K562 (cell line): Measurements from ENCODE around the gene TPD52L2. TPM values are rescaled to one million over a fixed set of nuclear protein-coding genes. Genes with fewer than 3 reads are reported as not detected.

Experiments used
- ATAC-seq: fragments of 200-7000 bp; cut with Tn5 transposase; 3 replicates; pipeline ENCODE4 v1.9.1; 2020; ENCODE audit warnings: moderate library complexity
- BruUV-seq: library from RNA; stranded (reverse); fragments of 400-500 nt; replicated peaks from 2 replicates; lab custom pipeline; 2021; lab: Mats Ljungman, UMichigan
- CTCF ChIA-PET: fragments of 300-600 bp; formaldehyde crosslinking; extraction: SDS; loops from one replicate; lab custom pipeline; 2021; ENCODE audit warnings: low intra/inter-chr PET ratio; lab: Yijun Ruan, JAX
- POLR2A ChIA-PET: fragments of 300-600, 350-650 bp; sonication (Branson Sonifier 250); formaldehyde crosslinking; extraction: SDS; loops from one replicate; lab custom pipeline; 2021; ENCODE audit warnings: antibody characterized with exemption, inconsistent platforms; lab: Yijun Ruan, JAX
- DNase-seq, 4 experiments: peaks; one replicate each; pipeline versions ENCODE4 v3.0.0 to v3.0.0-alpha.2; 2011 to 2018; ENCODE audit warnings: low spot score in 3 of 4, mixed read lengths in 3 of 4; ENCODE audit errors: extremely low read depth in 1 of 4
- FAIRE-seq: peaks from 2 replicates; lab custom pipeline; 2011; peaks lifted over from hg19 to GRCh38; lab: Jason Lieb, UNC
- H2AFZ ChIP-seq: 2 replicates; pipeline ENCODE4 v1.6.0; 2011; ENCODE audit warnings: low read depth, low read length, control low read depth, inconsistent platforms
- H3K27ac ChIP-seq: fragments of 200-600 bp; 3 replicates; pipeline ENCODE4 v1.8.0; 2011; ENCODE audit warnings: low read depth, mild to moderate bottlenecking, control low read depth, inconsistent platforms, low read length, moderate library complexity, mixed read lengths; ENCODE audit errors: extremely low read depth
- H3K27me3 ChIP-seq, 2 experiments: fragments of 300-600 bp in 1 of 2; 2 replicates in 1 of 2; 3 replicates in 1 of 2; pipeline versions ENCODE4 v1.6.0 to v1.8.0; 2011; ENCODE audit warnings: inconsistent platforms in 2 of 2, low read length in 2 of 2, mild to moderate bottlenecking in 1 of 2, mixed read lengths in 1 of 2, moderate library complexity in 1 of 2; ENCODE audit not compliant: control insufficient read depth in 2 of 2, insufficient read depth in 2 of 2
- H3K36me3 ChIP-seq: fragments of 300-600 bp; 3 replicates; pipeline ENCODE4 v1.8.0; 2011; ENCODE audit warnings: mild to moderate bottlenecking, low read length, inconsistent platforms; ENCODE audit not compliant: control insufficient read depth, insufficient read depth
- H3K4me1 ChIP-seq, 2 experiments: fragments of 200-600 bp in 1 of 2; replicated peaks in 1 of 2; 2 replicates in 1 of 2; 3 replicates in 1 of 2; pipeline versions ENCODE4 v1.5.1 to v1.8.0; 2011; ENCODE audit warnings: inconsistent platforms in 2 of 2, low read length in 2 of 2, mild to moderate bottlenecking in 1 of 2, mixed read lengths in 1 of 2, moderate library complexity in 1 of 2; ENCODE audit not compliant: control insufficient read depth in 2 of 2, insufficient read depth in 2 of 2
- H3K4me2 ChIP-seq: 2 replicates; pipeline ENCODE4 v1.6.1; 2011; ENCODE audit warnings: low read length, control low read depth, inconsistent platforms, mixed read lengths; ENCODE audit not compliant: insufficient read depth
- H3K4me3 ChIP-seq: fragments of 200-600 bp; sonication (generic), shearing (Covaris generic); 2 replicates; pipeline ENCODE4 v1.5.1; 2016; ENCODE audit warnings: control low read depth, inconsistent platforms
- H3K79me2 ChIP-seq: fragments of 200-600 bp; 3 replicates; pipeline ENCODE4 v1.8.0; 2011; ENCODE audit warnings: low read length, inconsistent platforms; ENCODE audit not compliant: control insufficient read depth, insufficient read depth
- H3K9ac ChIP-seq, 2 experiments: 2 replicates each; pipeline versions ENCODE4 v1.6.0 to v1.6.1; 2011; ENCODE audit warnings: low read depth in 2 of 2, low read length in 2 of 2, control low read depth in 1 of 2, inconsistent platforms in 1 of 2, mild to moderate bottlenecking in 1 of 2, mixed read lengths in 1 of 2; ENCODE audit not compliant: insufficient read depth in 1 of 2
- H3K9me1 ChIP-seq: one replicate; pipeline ENCODE4 v1.6.0; 2011; ENCODE audit warnings: inconsistent platforms, mild to moderate bottlenecking, low read length, moderate library complexity; ENCODE audit not compliant: control insufficient read depth, insufficient read depth
- H3K9me3 ChIP-seq: replicated peaks from 2 replicates; pipeline ENCODE4 v1.5.1; 2011; ENCODE audit warnings: low read depth, low read length, inconsistent platforms; ENCODE audit not compliant: control insufficient read depth, insufficient read depth
- H4K20me1 ChIP-seq: replicated peaks from 2 replicates; pipeline ENCODE4 v1.6.1; 2011; ENCODE audit warnings: low read length, inconsistent platforms, mixed read lengths; ENCODE audit not compliant: control insufficient read depth, insufficient read depth
- BRF1 ChIP-seq: IDR thresholded peaks from 3 replicates; pipeline ENCODE4 v1.6.1; 2011; ENCODE audit warnings: borderline replicate concordance, mild to moderate bottlenecking; ENCODE audit not compliant: insufficient read length; ENCODE audit errors: extremely low read depth
- E2F6 ChIP-seq, 2 experiments: IDR thresholded peaks; 2 replicates each; pipeline ENCODE4 v1.6.1; 2011; ENCODE audit warnings: borderline replicate concordance in 1 of 2, control low read depth in 1 of 2, low read depth in 1 of 2, low read length in 1 of 2, mild to moderate bottlenecking in 1 of 2, mixed read lengths in 1 of 2, moderate library complexity in 1 of 2; ENCODE audit not compliant: insufficient read depth in 1 of 2, insufficient read length in 1 of 2, poor library complexity in 1 of 2, severe bottlenecking in 1 of 2; ENCODE audit errors: extremely low read depth in 1 of 2
- KDM2B ChIP-seq: fragments of 250-450 bp; sonication (Bioruptor Pico); IDR thresholded peaks from 2 replicates; pipeline ENCODE4 v1.8.0; 2021; ENCODE audit warnings: mild to moderate bottlenecking, moderate library complexity
- NCOA6 ChIP-seq: fragments of 450-650 bp; IDR thresholded peaks from 2 replicates; pipeline ENCODE4 v1.6.1; 2017; ENCODE audit warnings: mild to moderate bottlenecking
- ZNF445 ChIP-seq: fragments of 250-450 bp; sonication (Bioruptor Pico); IDR thresholded peaks from 2 replicates; pipeline ENCODE4 v1.4.0; 2020; ENCODE audit warnings: low read depth, mild to moderate bottlenecking, moderate library complexity
- ZNF583 ChIP-seq: fragments of 250-450 bp; sonication (Bioruptor Pico); IDR thresholded peaks from 2 replicates; pipeline ENCODE4 v1.4.0; 2020
- WGBS: fragments of 100-300 bp; shearing (Covaris generic); methylation state at CpG from one replicate; pipeline ENCODE4 v1.1.6; 2016; ENCODE audit warnings: low coverage, mixed read lengths; ENCODE audit not compliant: insufficient coverage; ENCODE audit errors: missing lambda C conversion rate; 5-methylcytosine and 5-hydroxymethylcytosine counted together
- in situ Hi-C: fragments of 300-500 bp; cut with MboI; formaldehyde crosslinking; loops from 4 replicates; pipeline ENCODE4 v1.15.0; 2018; ENCODE audit warnings: inconsistent platforms, mixed read lengths
- intact Hi-C: fragments of 100-400 bp; cut with micrococcal nuclease; formaldehyde crosslinking; loops from 2 replicates; pipeline ENCODE4 v1.14.2; 2022
- polyA plus RNA-seq, 8 experiments: library from polyadenylated mRNA; depleted of rRNA in 4 of 8; stranded (reverse) in 5 of 8; unstranded in 3 of 8; fragments of >200 nt; fragmentation: Nextera tagmentation in 2 of 8; fragmentation: Illumina TruSeq in 1 of 8; extraction: Ambion mirVana in 2 of 8; extraction: Trizol in 1 of 8; gene quantifications; 2 replicates each; pipeline versions ENCODE4 v1.2.1 to v1.2.3, GENCODE V29; 2011 to 2014; ENCODE audit warnings: inconsistent platforms in 1 of 8, missing spikeins in 1 of 8
- total RNA-seq, 7 experiments: library from RNA; depleted of rRNA in 6 of 7; stranded (reverse); fragments of >200 nt in 6 of 7; fragmentation: Illumina TruSeq in 2 of 7; extraction: Trizol in 2 of 7; gene quantifications; 2 replicates each; pipeline versions ENCODE4 v1.2.1 to v1.2.3, GENCODE V29; 2011 to 2021; ENCODE audit warnings: low replicate concordance in 1 of 7
- TF ChIP-seq, protein P1 (sequence below), 2 experiments: IDR thresholded peaks; 2 replicates each; pipeline ENCODE4 v1.6.1; 2012; ENCODE audit warnings: improper control_type of control experiment in 2 of 2, low read depth in 2 of 2, low read length in 2 of 2, borderline replicate concordance in 1 of 2
- TF ChIP-seq, protein P2 (sequence below): IDR thresholded peaks from 3 replicates; pipeline ENCODE4 v1.6.1; 2011; ENCODE audit warnings: borderline replicate concordance, mild to moderate bottlenecking, moderate library complexity; ENCODE audit not compliant: insufficient read length; ENCODE audit errors: extremely low read depth

Gene TPD52L2
- total and polyA plus RNA-seq, 9 of the 15 experiments (the other 6 are each of a cell fraction or from before 2014, with no cell fraction given), result 1.9 to 117 (median 74.6) TPM

GRCh38 chr20:63831993-63832686 lies 32.9 kb upstream of the TPD52L2 start:
- 0 out of 2 replicates have a peak, but pooled peaks cover 10% of the 10 kb centered on the region for H4K20me1 ChIP-seq
- H3K36me3 ChIP-seq, result no peaks in the 10 kb centered on the region
- WGBS, result 19% methylated on average over 55 of the region's 76 CpGs
- DNase-seq, result peak; percentile 49 to 78 (median 70)
- peak overlapping the region; percentile 44 for H3K4me3 ChIP-seq
- peak; percentile 58 for ATAC-seq
- peak overlapping the region; percentile 41; the same call in 1 of the 2 replicates for H3K4me2 ChIP-seq
- H3K9ac ChIP-seq, result peak overlapping the region in 1 of 2 experiments; percentile 87; a peak in 2 of 4 replicates
- no peaks in the 10 kb centered on the region for H3K9me3 ChIP-seq
- in situ Hi-C loops, result no loop called here
- FAIRE-seq, result no peak
- no TSS peak for BruUV-seq
- CTCF ChIA-PET, result no interaction called here
- H2AFZ ChIP-seq, result peak overlapping the region; percentile 77
- H3K27me3 ChIP-seq, result peaks cover 12 to 18% of the 10 kb centered on the region in 2 experiments; a peak in 4 of 5 replicates
- intact Hi-C loops, result no loop called here
- no peaks in the 10 kb centered on the region for H3K79me2 ChIP-seq
- no peaks in the 10 kb centered on the region for H3K9me1 ChIP-seq
- no peak overlapping the region for H3K27ac ChIP-seq
- H3K4me1 ChIP-seq, result peaks cover 12 to 64% of the 10 kb centered on the region in 2 experiments
- POLR2A ChIA-PET, result no interaction called here
- TF ChIP-seq BRF1 (no peak), KDM2B (CRISPR knock-in tag) (0 out of 2 replicates have a peak, but pooled peaks have one; percentile 39), ZNF445 (CRISPR knock-in tag) (no peak), E2F6 (IDR thresholded peaks at IDR 0.05; ENCODE audit: borderline replicate concordance in 1 of 2, extremely low read depth in 1 of 2, insufficient read depth in 1 of 2, insufficient read length in 1 of 2, low read depth in 1 of 2, low read length in 1 of 2, poor library complexity in 1 of 2, severe bottlenecking in 1 of 2) (peak in 1 of 2 experiments; percentile 74), ZNF583 (CRISPR knock-in tag) (no peak), NCOA6 (0 out of 2 replicates have a peak, but pooled peaks have one; percentile 60)
- TF ChIP-seq, protein P1, sequence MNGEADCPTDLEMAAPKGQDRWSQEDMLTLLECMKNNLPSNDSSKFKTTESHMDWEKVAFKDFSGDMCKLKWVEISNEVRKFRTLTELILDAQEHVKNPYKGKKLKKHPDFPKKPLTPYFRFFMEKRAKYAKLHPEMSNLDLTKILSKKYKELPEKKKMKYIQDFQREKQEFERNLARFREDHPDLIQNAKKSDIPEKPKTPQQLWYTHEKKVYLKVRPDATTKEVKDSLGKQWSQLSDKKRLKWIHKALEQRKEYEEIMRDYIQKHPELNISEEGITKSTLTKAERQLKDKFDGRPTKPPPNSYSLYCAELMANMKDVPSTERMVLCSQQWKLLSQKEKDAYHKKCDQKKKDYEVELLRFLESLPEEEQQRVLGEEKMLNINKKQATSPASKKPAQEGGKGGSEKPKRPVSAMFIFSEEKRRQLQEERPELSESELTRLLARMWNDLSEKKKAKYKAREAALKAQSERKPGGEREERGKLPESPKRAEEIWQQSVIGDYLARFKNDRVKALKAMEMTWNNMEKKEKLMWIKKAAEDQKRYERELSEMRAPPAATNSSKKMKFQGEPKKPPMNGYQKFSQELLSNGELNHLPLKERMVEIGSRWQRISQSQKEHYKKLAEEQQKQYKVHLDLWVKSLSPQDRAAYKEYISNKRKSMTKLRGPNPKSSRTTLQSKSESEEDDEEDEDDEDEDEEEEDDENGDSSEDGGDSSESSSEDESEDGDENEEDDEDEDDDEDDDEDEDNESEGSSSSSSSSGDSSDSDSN (IDR thresholded peaks at IDR 0.05; ENCODE audit: borderline replicate concordance in 1 of 2, low read depth in 2 of 2, low read length in 2 of 2), result peak; percentile 36 to 60; a peak in 1 of 4 replicates
- TF ChIP-seq, protein P2, sequence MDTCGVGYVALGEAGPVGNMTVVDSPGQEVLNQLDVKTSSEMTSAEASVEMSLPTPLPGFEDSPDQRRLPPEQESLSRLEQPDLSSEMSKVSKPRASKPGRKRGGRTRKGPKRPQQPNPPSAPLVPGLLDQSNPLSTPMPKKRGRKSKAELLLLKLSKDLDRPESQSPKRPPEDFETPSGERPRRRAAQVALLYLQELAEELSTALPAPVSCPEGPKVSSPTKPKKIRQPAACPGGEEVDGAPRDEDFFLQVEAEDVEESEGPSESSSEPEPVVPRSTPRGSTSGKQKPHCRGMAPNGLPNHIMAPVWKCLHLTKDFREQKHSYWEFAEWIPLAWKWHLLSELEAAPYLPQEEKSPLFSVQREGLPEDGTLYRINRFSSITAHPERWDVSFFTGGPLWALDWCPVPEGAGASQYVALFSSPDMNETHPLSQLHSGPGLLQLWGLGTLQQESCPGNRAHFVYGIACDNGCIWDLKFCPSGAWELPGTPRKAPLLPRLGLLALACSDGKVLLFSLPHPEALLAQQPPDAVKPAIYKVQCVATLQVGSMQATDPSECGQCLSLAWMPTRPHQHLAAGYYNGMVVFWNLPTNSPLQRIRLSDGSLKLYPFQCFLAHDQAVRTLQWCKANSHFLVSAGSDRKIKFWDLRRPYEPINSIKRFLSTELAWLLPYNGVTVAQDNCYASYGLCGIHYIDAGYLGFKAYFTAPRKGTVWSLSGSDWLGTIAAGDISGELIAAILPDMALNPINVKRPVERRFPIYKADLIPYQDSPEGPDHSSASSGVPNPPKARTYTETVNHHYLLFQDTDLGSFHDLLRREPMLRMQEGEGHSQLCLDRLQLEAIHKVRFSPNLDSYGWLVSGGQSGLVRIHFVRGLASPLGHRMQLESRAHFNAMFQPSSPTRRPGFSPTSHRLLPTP, result no peak
